Stomach (tissue), 9 donors: Measurements from ENCODE around the gene DHRS7B. TPM values are rescaled to one million over a fixed set of nuclear protein-coding genes. Genes with fewer than 3 reads are reported as not detected.

Source experiments
- DNase-seq, 2 donors: peaks; one replicate each; pipeline versions ENCODE4 v3.0.0 to v3.0.0-alpha.2; 2013 to 2019
- H3K27ac ChIP-seq, 5 donors: fragments of 200-600 bp in 4 of 5; sonication (generic) in 4 of 5; one replicate each; pipeline ENCODE4 v1.5.1; 2013 to 2019; ENCODE audit warnings: mild to moderate bottlenecking in 1 of 5, moderate library complexity in 1 of 5
- H3K27me3 ChIP-seq, 3 donors: fragments of 200-600 bp; sonication (generic); one replicate each; pipeline ENCODE4 v1.5.1; 2017 to 2019; ENCODE audit warnings: mixed run types in 1 of 3
- H3K36me3 ChIP-seq, 4 donors: fragments of 200-600 bp; sonication (generic); 1 replicate in 3 of 4; 2 replicates in 1 of 4; pipeline ENCODE4 v1.5.1; 2016 to 2019
- H3K4me1 ChIP-seq, 4 donors: fragments of 200-600 bp; sonication (generic); one replicate each; pipeline ENCODE4 v1.5.1; 2016 to 2019
- H3K4me3 ChIP-seq, 4 donors: fragments of 200-600 bp; sonication (generic) in 3 of 4; one replicate each; pipeline ENCODE4 v1.5.1; 2016 to 2019; ENCODE audit warnings: mild to moderate bottlenecking in 1 of 4
- H3K9me3 ChIP-seq, 4 donors: fragments of 200-600 bp; sonication (generic); one replicate each; pipeline ENCODE4 v1.5.1; 2016 to 2019
- CTCF ChIP-seq, 7 experiments: fragments of 450-650 bp in 4 of 7; fragments of 200-600 bp in 3 of 7; sonication (generic) in 3 of 7; IDR thresholded peaks; one replicate each; pipeline ENCODE4 v1.5.1; 2016 to 2019; ENCODE audit warnings: antibody characterized with exemption in 7 of 7, control low read depth in 2 of 7, mild to moderate bottlenecking in 1 of 7
- EP300 ChIP-seq: sonication (generic); formaldehyde crosslinking; IDR thresholded peaks from one replicate; pipeline ENCODE4 v1.6.1; 2017; ENCODE audit warnings: antibody characterized with exemption
- POLR2A ChIP-seq, 4 donors: fragments of 450-650 bp; IDR thresholded peaks; one replicate each; pipeline ENCODE4 v1.6.1; 2016; ENCODE audit warnings: antibody characterized with exemption in 4 of 4, control low read depth in 2 of 4, mild to moderate bottlenecking in 1 of 4, moderate library complexity in 1 of 4
- POLR2AphosphoS5 ChIP-seq, 3 donors: sonication (generic); formaldehyde crosslinking; IDR thresholded peaks; one replicate each; pipeline ENCODE4 v1.6.1; 2016; ENCODE audit warnings: antibody characterized with exemption in 3 of 3
- WGBS, 5 donors: extraction: QIAGEN DNeasy Blood & Tissue Kit in 3 of 5; methylation state at CpG; one replicate each; pipeline versions ENCODE4 v1.1.5 to v1.1.7; 2013 to 2018; 5-methylcytosine and 5-hydroxymethylcytosine counted together
- intact Hi-C: fragments of 100-400 bp; cut with DNase I; formaldehyde crosslinking; loops from one replicate; pipeline ENCODE4 v1.15.1; 2023; ENCODE audit warnings: low total_unique reads
- polyA plus RNA-seq, 3 donors: library from polyadenylated mRNA; stranded (reverse); fragments of 200-250 nt; gene quantifications; one replicate each; pipeline ENCODE4 v1.2.3, GENCODE V29; 2013
- total RNA-seq, 5 donors: library from RNA; depleted of rRNA; stranded (reverse); fragments of >200 nt; gene quantifications; one replicate each; pipeline versions ENCODE4 v1.1.0 to v1.2.3, GENCODE V29; 2014 to 2016
- donor health status: healthy with polysubstance abuse.
- donor health status: Bipolar disorder and iron deficiency.
- donor health status: healthy.

Gene DHRS7B
- total and polyA plus RNA-seq, 8 donors = 5.8 to 32.9 (median 20.3) TPM; not detected in 1

GRCh38 chr17:21164620-21165019 lies 37.9 kb downstream of the DHRS7B start:
- TF ChIP-seq POLR2AphosphoS5 (IDR thresholded peaks at IDR 0.05) (no peak), CTCF (IDR thresholded peaks at IDR 0.05) (no peak), POLR2A (IDR thresholded peaks at IDR 0.05) (no peak), EP300 (no peak)
- WGBS, 5 donors = 85 to 95% (median 92%) methylated on average over 5 of the region's 5 CpGs
- Histone ChIP-seq H3K4me3 (no peak overlapping the region), H3K27me3 (no peaks in the 10 kb centered on the region), H3K9me3 (no peaks in the 10 kb centered on the region), H3K27ac (no peak overlapping the region), H3K36me3 (no peaks in the 10 kb centered on the region), H3K4me1 (peaks cover 6 to 60% (median 37%) of the 10 kb centered on the region in 4 donors)
- intact Hi-C loops = no loop called here
- DNase-seq = no peak

- TF ChIP-seq CTCF (IDR thresholded peaks at IDR 0.05) (no peak), POLR2A (IDR thresholded peaks at IDR 0.05) (no peak), POLR2AphosphoS5 (IDR thresholded peaks at IDR 0.05) (no peak), EP300 (no peak)
- 85 to 96% (median 92%) methylated on average over 11 of the region's 11 CpGs for WGBS, 5 donors
- peaks cover 10 to 68% (median 37%) of the 10 kb centered on the region in 4 donors for H3K4me1 ChIP-seq
- no peaks in the 10 kb centered on the region for H3K27me3 ChIP-seq
- intact Hi-C loops = no loop called here
- DNase-seq = no peak
- peak overlapping the region in 4 of 5 donors; percentile 41 to 83 (median 63) for H3K27ac ChIP-seq
- H3K4me3 ChIP-seq = no peak overlapping the region
- H3K9me3 ChIP-seq = no peaks in the 10 kb centered on the region
- no peaks in the 10 kb centered on the region for H3K36me3 ChIP-seq
Measured at GRCh38 chr17:21165922-21166594, 39.3 kb downstream of the DHRS7B start.

- peaks cover 13 to 64% (median 35%) of the 10 kb centered on the region in 4 donors for H3K4me1 ChIP-seq
Measured at GRCh38 chr17:21166595-21167210, 39.9 kb downstream of the DHRS7B start.

More at GRCh38 chr17:21166595-21167210, 39.9 kb downstream of the DHRS7B start:
- no peak for TF ChIP-seq CTCF (IDR thresholded peaks at IDR 0.05)
- TF ChIP-seq EP300 = no peak
- no peak for TF ChIP-seq POLR2A (IDR thresholded peaks at IDR 0.05)
- TF ChIP-seq POLR2AphosphoS5 (IDR thresholded peaks at IDR 0.05) = no peak
- peak in 1 of 2 donors; percentile 35 for DNase-seq
- Histone ChIP-seq H3K27ac (peak overlapping the region in 4 of 5 donors; percentile 41 to 83 (median 67)), H3K36me3 (peaks cover 0 to 3% (median 0%) of the 10 kb centered on the region in 4 donors), H3K4me3 (no peak overlapping the region), H3K9me3 (no peaks in the 10 kb centered on the region), H3K27me3 (no peaks in the 10 kb centered on the region)
- intact Hi-C loops = no loop called here
- 53 to 81% (median 65%) methylated on average over 5 of the region's 5 CpGs for WGBS, 5 donors
